Activated CD4-positive, alpha-beta memory T cell treated with anti-CD3 and anti-CD28 coated beads, Interleukin-2, amount 10 ng/mL, durations not matched to agents 7 days and 5 days (primary cell): ENCODE measurements around the gene OXLD1. TPM values are rescaled to one million over a fixed set of nuclear protein-coding genes. Genes with fewer than 3 reads are reported as not detected.
"Not testable (repeated sequence)": the region's sequence is repeated elsewhere in the genome, so short reads cannot be mapped to it uniquely, and the experiment has no call there.

Experiments
- CTCF ChIA-PET: fragments of 350-600 bp; sonication (Branson Sonifier 250); formaldehyde crosslinking; loops from one replicate; lab custom pipeline; 2021; ENCODE audit warnings: antibody characterized with exemption, inconsistent platforms; lab: Charles Lee
- POLR2A ChIA-PET: fragments of 350-600 bp; sonication (Branson Sonifier 250); formaldehyde crosslinking; loops from one replicate; lab custom pipeline; 2021; ENCODE audit warnings: antibody characterized with exemption; lab: Charles Lee
- DNase-seq: peaks from one replicate; pipeline ENCODE4 v3.0.0-alpha.2; 2020
- H3K27ac Mint-ChIP-seq: one replicate; pipeline ENCODE4 v1.8.0; 2021; ENCODE audit warnings: mild to moderate bottlenecking, mixed read lengths
- H3K27me3 Mint-ChIP-seq: one replicate; pipeline ENCODE4 v1.8.0; 2021; ENCODE audit warnings: mixed read lengths
- H3K36me3 Mint-ChIP-seq: one replicate; pipeline ENCODE4 v1.8.0; 2021; ENCODE audit warnings: low read depth, mixed read lengths
- H3K4me1 Mint-ChIP-seq: one replicate; pipeline ENCODE4 v1.8.0; 2021; ENCODE audit warnings: mixed read lengths
- H3K4me3 Mint-ChIP-seq: one replicate; pipeline ENCODE4 v1.8.0; 2021; ENCODE audit warnings: mild to moderate bottlenecking, mixed read lengths
- H3K9me3 Mint-ChIP-seq: one replicate; pipeline ENCODE4 v1.8.0; 2021; ENCODE audit warnings: mixed read lengths
- total RNA-seq, 2 experiments: library from RNA; stranded (reverse); gene quantifications; one replicate each; pipeline ENCODE4 v1.2.3, GENCODE V29; 2021

The OXLD1 gene
- total RNA-seq, 2 experiments from 2014 or later: 59.3 TPM

DNA sequence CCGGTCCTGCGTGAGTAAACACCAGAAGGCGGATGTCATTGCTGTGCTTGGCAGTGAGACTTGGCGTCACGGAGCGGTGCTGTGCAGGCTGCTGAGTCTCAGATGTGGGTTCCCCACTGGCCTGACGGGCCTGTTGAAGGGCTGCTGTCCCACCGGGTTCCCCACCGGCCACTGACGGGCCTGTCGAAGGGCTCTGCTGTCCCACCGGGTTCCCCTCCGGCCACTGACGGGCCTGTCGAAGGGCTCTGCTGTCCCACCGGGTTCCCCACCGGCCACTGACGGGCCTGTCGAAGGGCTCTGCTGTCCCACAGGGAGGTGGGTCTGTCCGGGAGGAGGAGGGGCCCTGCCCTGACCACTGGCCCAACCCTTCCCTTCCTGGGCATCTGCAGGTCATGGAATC, 20.2 kb upstream of the OXLD1 start:
- Mint-ChIP-seq H3K27me3 (no peaks in the 10 kb centered on the region), H3K4me1 (peaks cover 42% of the 10 kb centered on the region), H3K4me3 (no peak overlapping the region), H3K27ac (no peak overlapping the region), H3K36me3 (peaks cover 53% of the 10 kb centered on the region), H3K9me3 (no peaks in the 10 kb centered on the region)
- POLR2A ChIA-PET: interaction anchor here (1.6 kb wide), 1 partner anchor 15 kb away, joined by 4 read pairs; no protein-coding TSS in a partner anchor
- CTCF ChIA-PET: no interaction called here
- no peak for DNase-seq

DNA sequence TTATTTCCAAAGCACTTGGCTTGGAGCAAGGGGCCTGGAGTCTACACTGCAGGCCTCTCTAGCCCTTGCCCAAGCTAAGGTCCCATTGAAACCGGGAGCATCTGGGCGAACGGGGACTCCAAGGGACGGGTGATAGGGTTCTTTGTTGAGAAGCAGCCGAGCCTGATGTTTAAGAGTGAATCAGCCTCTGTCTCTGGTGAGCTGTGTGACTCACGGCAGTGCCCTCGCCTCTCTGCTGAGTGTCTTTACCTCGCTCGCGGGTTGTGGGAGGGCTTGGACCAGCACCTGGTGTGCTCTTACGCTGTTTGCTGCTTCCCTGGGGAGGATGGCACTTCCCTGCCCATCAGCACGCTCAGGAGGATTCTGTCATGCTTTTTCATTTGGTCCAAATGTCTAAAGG, 18.7 kb upstream of the OXLD1 start:
- Mint-ChIP-seq H3K36me3 (peaks cover 47% of the 10 kb centered on the region), H3K27me3 (no peaks in the 10 kb centered on the region), H3K27ac (peak overlapping the region; percentile 77), H3K9me3 (no peaks in the 10 kb centered on the region), H3K4me1 (peaks cover 42% of the 10 kb centered on the region), H3K4me3 (peak overlapping the region; percentile 75)
- POLR2A ChIA-PET: interaction anchor here (0.7 to 4.7 kb wide), 11 partner anchors 8 to 148 kb away, joined by 3 to 111 read pairs (median 6); partner anchors contain the start of genes CCDC137, MCRIP1, MRPL12 and OXLD1
- peak; percentile 42 for DNase-seq
- CTCF ChIA-PET: interaction anchor here (4.2 kb wide), 1 partner anchor 18 kb away, joined by 42 read pairs; the partner anchor contains the start of gene MRPL12

DNA sequence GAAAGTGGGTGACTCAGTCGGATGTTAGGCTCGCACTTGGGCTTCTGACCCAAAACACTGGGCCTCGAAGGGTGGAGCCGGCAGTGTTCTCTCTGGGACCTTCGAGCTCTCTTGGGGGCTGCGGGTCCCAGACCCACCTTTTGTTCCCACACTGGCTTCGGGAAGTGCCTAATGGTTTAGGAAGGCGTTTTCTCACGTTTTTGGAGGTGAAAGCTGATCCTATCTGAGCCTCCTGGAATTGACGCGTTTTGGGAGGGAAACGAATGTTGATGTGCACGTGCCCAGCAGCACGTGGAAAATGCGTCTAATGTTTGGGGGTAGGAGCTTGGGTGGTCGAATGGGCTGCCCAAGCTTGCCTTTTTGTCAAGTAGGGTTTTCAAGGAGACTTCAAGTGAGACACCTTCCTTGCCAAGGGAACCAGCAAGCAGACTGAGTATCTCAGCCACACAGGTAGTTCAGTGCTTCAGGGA, 18.1 kb upstream of the OXLD1 start:
- DNase-seq: peak; percentile 34
- H3K4me3 Mint-ChIP-seq: peak overlapping the region; percentile 75
- peaks cover 42% of the 10 kb centered on the region for H3K4me1 Mint-ChIP-seq
- CTCF ChIA-PET: interaction anchor here (1.2 to 4.2 kb wide), 6 partner anchors 9 to 335 kb away, joined by 3 to 42 read pairs (median 6); partner anchors contain the start of gene MRPL12
- POLR2A ChIA-PET: interaction anchor here (0.7 to 4.7 kb wide), 15 partner anchors 9 to 186 kb away, joined by 3 to 111 read pairs (median 8); partner anchors contain the start of genes ARHGDIA, CCDC137, MCRIP1 and MRPL12
- H3K27me3 Mint-ChIP-seq: no peaks in the 10 kb centered on the region
- peaks cover 40% of the 10 kb centered on the region for H3K36me3 Mint-ChIP-seq
- H3K27ac Mint-ChIP-seq: peak overlapping the region; percentile 77
- H3K9me3 Mint-ChIP-seq: no peaks in the 10 kb centered on the region

DNA sequence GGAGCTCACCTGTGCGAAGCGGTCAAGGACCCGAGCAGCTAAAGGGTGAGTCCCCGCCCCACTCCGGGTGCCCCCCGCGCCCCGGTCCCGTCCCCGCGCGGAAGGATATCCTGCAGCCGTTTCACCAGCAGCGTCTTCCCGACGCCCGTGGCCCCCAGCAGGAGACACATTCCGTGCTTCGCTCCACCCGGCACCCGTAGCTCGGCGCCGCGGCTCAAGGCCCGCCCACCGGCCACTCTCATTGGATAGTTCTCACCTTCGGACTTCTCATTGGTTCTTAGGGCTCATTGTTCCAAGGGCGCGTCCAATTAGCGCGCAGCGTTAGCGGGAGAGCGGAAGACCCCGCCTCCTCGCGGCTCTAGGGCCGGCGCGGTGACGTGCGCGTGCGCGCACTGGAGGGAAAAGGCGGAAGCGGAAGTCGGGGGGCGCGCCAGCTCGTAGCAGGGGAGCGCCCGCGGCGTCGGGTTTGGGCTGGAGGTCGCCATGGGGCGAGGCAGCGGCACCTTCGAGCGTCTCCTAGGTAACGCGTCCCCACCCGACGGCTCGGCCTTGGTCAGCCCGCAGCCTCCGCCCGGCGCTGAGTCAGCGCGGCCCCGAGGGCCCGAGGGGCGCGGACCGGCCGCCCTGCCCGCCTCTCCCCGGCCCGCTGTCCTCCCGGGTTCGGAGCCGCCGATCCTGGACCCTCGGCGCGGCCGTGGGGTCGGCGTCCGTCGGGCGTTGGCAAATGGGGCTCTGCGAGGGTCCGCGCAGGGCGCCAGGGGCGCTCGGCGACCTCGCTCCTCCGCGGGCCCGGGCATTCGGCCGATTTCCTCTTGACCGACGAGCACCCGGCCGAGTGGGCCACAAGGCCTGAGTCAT, 17.4 kb upstream of the OXLD1 start, which contains the start of the genes ARL16 and HGS:
TSS of gene ARL16 (minus strand) at position 214 of the 858 bp plus-strand sequence. CDS start at position 170, 44 bp downstream.
TSS of gene HGS (plus strand) at position 428 of the 858 bp plus-strand sequence. CDS start at position 484, 56 bp downstream.
- Mint-ChIP-seq H3K27ac (peak within 1 kb of the TSS; percentile 90), H3K27me3 (no peaks in the 10 kb centered on the region), H3K9me3 (no peaks in the 10 kb centered on the region), H3K4me3 (peak within 1 kb of the TSS; percentile 86), H3K36me3 (peaks cover 36% of the 10 kb centered on the region), H3K4me1 (peaks cover 42% of the 10 kb centered on the region)
- peak; percentile 98 for DNase-seq
- ChIA-PET CTCF (interaction anchor here (0.6 to 4.2 kb wide), 11 partner anchors 9 to 392 kb away, joined by 3 to 42 read pairs (median 5); partner anchors contain the start of genes CCDC137, MRPL12 and OXLD1), POLR2A (interaction anchor here (0.6 to 4.7 kb wide), 26 partner anchors 8 to 813 kb away, joined by 3 to 111 read pairs (median 6); partner anchors contain the start of genes ACTG1, ARHGDIA, CCDC137 and FAAP100)

DNA sequence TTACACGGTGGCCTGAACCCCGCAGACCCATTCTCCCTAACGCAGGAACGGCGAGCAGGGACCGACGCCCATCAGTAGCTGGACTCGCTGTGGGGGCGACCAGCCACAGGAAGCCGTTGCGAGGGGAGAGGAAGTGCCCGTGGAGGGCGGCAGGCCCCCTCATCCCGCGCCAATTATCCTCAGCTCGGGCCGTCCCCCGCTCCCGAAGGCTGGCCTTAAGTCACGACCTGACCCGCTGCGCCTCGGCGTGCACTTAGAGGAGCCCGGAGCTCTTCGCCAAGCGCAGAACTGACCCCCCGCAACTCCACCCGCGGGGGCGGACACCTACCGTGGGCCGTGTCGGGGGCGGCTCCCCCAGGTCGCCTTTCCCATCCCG, 16.8 kb upstream of the OXLD1 start:
- ChIA-PET POLR2A (interaction anchor here (0.6 to 4.7 kb wide), 24 partner anchors 8 to 775 kb away, joined by 3 to 111 read pairs (median 6); partner anchors contain the start of genes ACTG1, ARHGDIA, CCDC137 and FAAP100), CTCF (interaction anchor here (0.6 to 4.2 kb wide), 11 partner anchors 8 to 391 kb away, joined by 3 to 42 read pairs (median 5); partner anchors contain the start of genes CCDC137, MRPL12 and OXLD1)
- H3K4me3 Mint-ChIP-seq: peak overlapping the region; percentile 86
- H3K27ac Mint-ChIP-seq: peak overlapping the region; percentile 47
- H3K27me3 Mint-ChIP-seq: no peaks in the 10 kb centered on the region
- H3K36me3 Mint-ChIP-seq: peaks cover 34% of the 10 kb centered on the region
- no peak for DNase-seq
- H3K4me1 Mint-ChIP-seq: peaks cover 42% of the 10 kb centered on the region
- no peaks in the 10 kb centered on the region for H3K9me3 Mint-ChIP-seq

DNA sequence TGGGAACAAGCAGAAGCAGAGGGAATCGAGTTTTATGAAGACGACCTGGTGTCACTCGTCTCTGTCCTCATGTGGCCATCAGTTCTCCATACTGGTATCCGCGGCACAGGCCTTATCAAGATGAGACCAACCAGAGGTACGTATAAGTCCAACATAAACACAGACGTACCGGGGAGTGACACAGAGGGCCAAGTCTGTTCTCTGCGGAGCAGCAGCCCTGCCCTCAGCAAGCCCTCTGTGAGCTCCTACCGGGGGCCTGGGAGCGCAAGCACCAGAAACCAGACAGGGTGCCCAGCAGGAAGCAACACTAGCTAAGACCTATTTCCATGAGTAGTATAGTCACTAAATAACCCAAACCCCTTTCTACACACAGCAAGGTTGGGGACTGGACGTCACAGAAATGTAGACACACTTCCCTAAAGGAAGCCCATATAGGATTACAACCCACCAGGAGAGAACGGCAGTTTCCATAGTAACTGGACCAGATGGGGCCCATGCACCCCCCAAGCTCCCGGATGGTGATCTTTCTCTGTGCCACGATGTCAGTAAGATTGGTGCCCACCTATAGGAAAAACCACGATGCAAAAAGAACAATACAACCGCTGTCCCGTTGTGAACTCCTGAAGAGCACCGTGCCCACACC, 16.3 kb upstream of the OXLD1 start:
- POLR2A ChIA-PET: interaction anchor here (0.9 to 4.7 kb wide), 20 partner anchors 7 to 424 kb away, joined by 3 to 111 read pairs (median 7); partner anchors contain the start of genes ACTG1, ARHGDIA, CCDC137 and FAAP100
- Mint-ChIP-seq H3K27me3 (no peaks in the 10 kb centered on the region), H3K4me3 (peak overlapping the region; percentile 86), H3K9me3 (no peaks in the 10 kb centered on the region), H3K4me1 (peaks cover 42% of the 10 kb centered on the region), H3K27ac (peak overlapping the region; percentile 47), H3K36me3 (peaks cover 33% of the 10 kb centered on the region)
- CTCF ChIA-PET: interaction anchor here (1.0 to 4.2 kb wide), 5 partner anchors 15 to 81 kb away, joined by 3 to 42 read pairs (median 6); partner anchors contain the start of genes CCDC137, MRPL12 and OXLD1
- no peak for DNase-seq

DNA sequence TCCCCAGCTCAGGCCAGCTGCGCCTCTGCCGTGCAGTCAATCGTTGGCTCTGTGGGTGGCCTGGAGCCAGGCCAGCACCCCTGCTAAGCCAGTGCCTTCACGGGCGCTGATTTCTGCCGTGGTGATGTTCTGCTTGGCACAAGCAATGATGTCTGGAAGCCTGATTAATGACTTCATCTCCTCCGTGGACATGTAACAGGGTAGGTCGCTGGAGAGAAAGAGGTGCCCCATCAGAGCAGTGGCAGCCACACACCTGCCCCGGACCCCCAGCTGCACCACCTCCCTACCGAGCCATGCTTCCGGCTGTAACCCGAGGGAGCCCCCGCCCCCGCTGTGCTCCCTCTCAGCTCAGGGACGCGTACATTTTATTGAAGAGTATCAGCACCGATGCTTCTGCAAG, 15.3 kb upstream of the OXLD1 start:
- ChIA-PET CTCF (interaction anchor here (4.2 kb wide), 1 partner anchor 21 kb away, joined by 42 read pairs; the partner anchor contains the start of gene MRPL12), POLR2A (interaction anchor here (3.2 to 4.7 kb wide), 3 partner anchors 13 to 22 kb away, joined by 18 to 111 read pairs (median 47); partner anchors contain the start of genes CCDC137, MRPL12 and OXLD1)
- DNase-seq: no peak
- H3K36me3 Mint-ChIP-seq: peaks cover 23% of the 10 kb centered on the region
- H3K4me1 Mint-ChIP-seq: peaks cover 36% of the 10 kb centered on the region
- no peak overlapping the region for H3K27ac Mint-ChIP-seq
- no peaks in the 10 kb centered on the region for H3K9me3 Mint-ChIP-seq
- peak overlapping the region; percentile 17 for H3K4me3 Mint-ChIP-seq
- no peaks in the 10 kb centered on the region for H3K27me3 Mint-ChIP-seq

DNA sequence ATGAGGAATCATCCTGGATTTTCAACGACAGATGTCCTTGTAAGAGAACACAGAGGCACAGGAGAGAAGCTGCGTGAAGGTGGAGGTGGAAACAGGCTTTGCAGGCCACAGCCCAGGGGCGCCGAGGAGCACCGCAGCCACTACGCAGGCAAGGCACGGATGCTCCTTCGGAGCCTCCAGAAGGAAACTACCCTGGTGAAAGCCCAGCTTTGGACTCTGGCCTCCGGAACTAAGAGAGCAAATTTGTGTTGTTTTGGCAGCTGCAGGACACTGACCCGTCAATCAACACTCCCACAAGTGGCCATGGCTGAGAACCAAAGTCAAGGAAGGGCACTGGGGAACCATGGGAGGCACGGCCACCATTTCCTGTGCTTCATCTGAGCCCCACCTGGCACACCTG, 13.7 kb upstream of the OXLD1 start:
- no peak overlapping the region for H3K27ac Mint-ChIP-seq
- DNase-seq: no peak
- H3K36me3 Mint-ChIP-seq: peaks cover 12% of the 10 kb centered on the region
- peaks cover 27% of the 10 kb centered on the region for H3K4me1 Mint-ChIP-seq
- POLR2A ChIA-PET: interaction anchor here (1.4 kb wide), 1 partner anchor 22 kb away, joined by 4 read pairs; no protein-coding TSS in a partner anchor
- H3K27me3 Mint-ChIP-seq: no peaks in the 10 kb centered on the region
- CTCF ChIA-PET: interaction anchor here (0.6 kb wide), 1 partner anchor 12 kb away, joined by 3 read pairs; no protein-coding TSS in a partner anchor
- H3K4me3 Mint-ChIP-seq: no peak overlapping the region
- H3K9me3 Mint-ChIP-seq: no peaks in the 10 kb centered on the region

DNA sequence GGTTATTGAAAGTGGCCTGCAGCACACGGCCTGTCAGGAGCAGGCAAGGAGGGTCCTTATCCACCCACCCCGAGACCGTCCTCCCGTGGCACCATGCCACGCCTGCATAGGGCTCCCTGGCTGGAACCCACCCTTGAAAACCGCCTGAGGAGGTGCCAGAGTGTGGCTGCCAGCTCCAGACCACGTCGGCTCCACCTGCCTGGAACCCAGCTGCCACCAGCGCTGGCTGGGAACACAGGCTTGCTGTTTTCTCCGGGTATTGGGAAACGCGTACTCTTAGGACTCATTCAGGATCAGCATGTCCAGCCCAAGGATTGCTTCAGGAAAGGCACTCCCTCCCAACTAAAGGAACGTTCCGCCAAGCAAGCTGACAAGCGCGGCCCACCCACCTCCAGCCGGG, 10.5 kb upstream of the OXLD1 start:
- Mint-ChIP-seq H3K4me1 (peaks cover 5% of the 10 kb centered on the region), H3K27me3 (no peaks in the 10 kb centered on the region), H3K4me3 (no peak overlapping the region), H3K36me3 (peaks cover 23% of the 10 kb centered on the region), H3K9me3 (no peaks in the 10 kb centered on the region), H3K27ac (no peak overlapping the region)
- DNase-seq: no peak
- POLR2A ChIA-PET: interaction anchor here (1.6 to 2.3 kb wide), 2 partner anchors 8 to 10 kb away, joined by 5 to 10 read pairs; partner anchors contain the start of genes CCDC137 and OXLD1
- CTCF ChIA-PET: interaction anchor here (1.5 to 2.8 kb wide), 2 partner anchors 11 to 26 kb away, joined by 3 to 18 read pairs; partner anchors contain the start of gene MRPL12

DNA sequence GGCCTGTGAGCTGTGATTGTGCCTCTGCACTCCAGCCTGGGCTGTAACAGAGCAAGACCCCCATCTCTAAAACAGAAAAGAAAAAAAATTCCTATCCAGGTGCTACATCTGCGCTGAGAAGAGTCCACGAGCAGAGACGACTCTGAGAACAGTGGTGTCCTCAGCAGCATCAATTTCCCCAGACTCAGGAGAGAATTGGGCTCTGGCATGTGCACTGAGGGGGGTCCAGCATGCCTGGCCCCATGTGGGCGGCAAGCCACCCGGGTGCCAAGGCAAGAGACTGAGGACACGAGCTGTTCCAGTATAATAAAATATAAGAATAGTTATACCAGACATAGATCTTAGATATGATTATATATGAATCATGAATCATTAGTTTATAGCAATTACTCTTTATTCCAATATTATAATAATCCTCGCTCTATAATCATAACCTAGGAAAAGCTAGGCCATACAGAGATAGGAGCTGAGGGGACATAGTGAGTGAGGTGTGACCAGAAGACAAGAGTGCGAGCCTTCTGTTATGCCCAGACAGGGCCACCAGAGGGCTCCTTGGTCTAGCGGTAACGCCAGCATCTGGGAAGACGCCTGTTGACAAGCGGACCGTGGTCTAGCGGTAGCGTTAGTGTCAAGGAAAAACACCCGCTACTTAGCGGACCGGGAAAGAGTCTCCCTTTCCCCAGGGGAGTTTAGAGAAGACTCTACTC, 9.3 kb upstream of the OXLD1 start:
- H3K36me3 Mint-ChIP-seq: peaks cover 30% of the 10 kb centered on the region
- H3K9me3 Mint-ChIP-seq, H3K4me1 Mint-ChIP-seq, H3K27me3 Mint-ChIP-seq, H3K27ac Mint-ChIP-seq, H3K4me3 Mint-ChIP-seq: not testable (repeated sequence)
- DNase-seq: peak; percentile 42
- ChIA-PET POLR2A (interaction anchor here (0.6 to 2.3 kb wide), 5 partner anchors 8 to 36 kb away, joined by 3 to 10 read pairs (median 5); partner anchors contain the start of genes ARL16, CCDC137, HGS and MRPL12), CTCF (interaction anchor here (1.0 to 2.8 kb wide), 6 partner anchors 8 to 55 kb away, joined by 3 to 18 read pairs (median 6); partner anchors contain the start of genes ARL16, CCDC137, HGS and MRPL12)
